NB4 (cell line): ENCODE data around the gene CNTNAP4.

ENCODE experiments used
- CTCF ChIP-seq: IDR thresholded peaks from one replicate; pipeline ENCODE4 v1.5.1; 2012; ENCODE audit warnings: low read depth, low read length
- MYC ChIP-seq: IDR thresholded peaks from 2 replicates; pipeline ENCODE4 v1.6.1; 2011; ENCODE audit warnings: low read depth, low read length
- POLR2A ChIP-seq: IDR thresholded peaks from 2 replicates; pipeline ENCODE4 v1.6.1; 2011; ENCODE audit warnings: mild to moderate bottlenecking; ENCODE audit not compliant: insufficient read length; ENCODE audit errors: extremely low read depth

- TF ChIP-seq POLR2A (no peak), CTCF (peak; percentile 80), MYC (no peak)
Observed at GRCh38 chr16:76265434-76266045, 11.7 kb upstream of the CNTNAP4 start.
